Sigmoid colon (tissue), 7 donors: ENCODE results near the gene MAP1LC3C. TPM values are rescaled to one million over a fixed set of nuclear protein-coding genes. Genes with fewer than 3 reads are reported as not detected.

Experiments
- DNase-seq: peaks from one replicate; pipeline ENCODE4 v3.0.0-alpha.2; 2019
- H3K27ac ChIP-seq, 4 donors: fragments of 200-600 bp; sonication (generic); one replicate each; pipeline ENCODE4 v1.5.1; 2016 to 2019; ENCODE audit warnings: mild to moderate bottlenecking in 1 of 4
- H3K27me3 ChIP-seq, 3 donors: fragments of 200-600 bp; sonication (generic); one replicate each; pipeline ENCODE4 v1.5.1; 2019; ENCODE audit warnings: mild to moderate bottlenecking in 1 of 3
- H3K36me3 ChIP-seq, 4 donors: fragments of 200-600 bp; sonication (generic); one replicate each; pipeline ENCODE4 v1.5.1; 2016 to 2019
- H3K4me1 ChIP-seq, 4 donors: fragments of 200-600 bp; sonication (generic); one replicate each; pipeline ENCODE4 v1.5.1; 2017 to 2019
- H3K4me3 ChIP-seq, 4 donors: fragments of 200-600 bp; sonication (generic); one replicate each; pipeline ENCODE4 v1.5.1; 2017 to 2019; ENCODE audit warnings: mild to moderate bottlenecking in 2 of 4, moderate library complexity in 1 of 4
- H3K9me3 ChIP-seq, 4 donors: fragments of 200-600 bp in 3 of 4; sonication (generic) in 3 of 4; one replicate each; pipeline versions ENCODE4 v1.5.1 to v1.6.1; 2013 to 2019
- EP300 ChIP-seq, 4 donors: sonication (generic); formaldehyde crosslinking; IDR thresholded peaks; one replicate each; pipeline ENCODE4 v1.6.1; 2017; ENCODE audit warnings: antibody characterized with exemption in 4 of 4
- POLR2A ChIP-seq, 2 donors: fragments of 450-650 bp; IDR thresholded peaks; one replicate each; pipeline ENCODE4 v1.6.1; 2016; ENCODE audit warnings: antibody characterized with exemption in 2 of 2, mild to moderate bottlenecking in 2 of 2, moderate library complexity in 2 of 2
- POLR2AphosphoS5 ChIP-seq, 4 donors: sonication (generic); formaldehyde crosslinking; IDR thresholded peaks; one replicate each; pipeline ENCODE4 v1.6.1; 2017; ENCODE audit warnings: antibody characterized with exemption in 4 of 4
- WGBS, 2 donors: extraction: QIAGEN DNeasy Blood & Tissue Kit; methylation state at CpG; one replicate each; pipeline ENCODE4 v1.1.7; 2013; 5-methylcytosine and 5-hydroxymethylcytosine counted together
- intact Hi-C: fragments of 100-400 bp; cut with DNase I; formaldehyde crosslinking; loops from one replicate; pipeline ENCODE4 v1.15.1; 2023
- polyA plus RNA-seq, 3 donors: library from polyadenylated mRNA; stranded (reverse); fragments of 200-250 nt; gene quantifications; one replicate each; pipeline ENCODE4 v1.2.3, GENCODE V29; 2013
- total RNA-seq, 4 donors: library from RNA; depleted of rRNA; stranded (reverse); fragments of >200 nt; gene quantifications; one replicate each; pipeline ENCODE4 v1.1.0, GENCODE V29; 2016
- TF ChIP-seq, protein P1 (sequence below), 4 experiments: fragments of 450-650 bp in 3 of 4; fragments of 200-600 bp in 1 of 4; IDR thresholded peaks; one replicate each; pipeline ENCODE4 v1.5.1; 2016 to 2019; ENCODE audit warnings: antibody characterized with exemption in 4 of 4, mild to moderate bottlenecking in 3 of 4, moderate library complexity in 2 of 4
- donor health status: healthy with polysubstance abuse.
- donor health status: Bipolar disorder and iron deficiency.
- donor health status: healthy.

The MAP1LC3C gene
- total RNA-seq (1 to 10 TPM in 3 of 4 donors, not detected in 1; 4.2 to 8.1 (median 5.0) TPM), polyA plus RNA-seq (1 to 10 TPM in 2 of 3 donors, not detected in 1; 1.3 to 6.0 TPM)

DNA sequence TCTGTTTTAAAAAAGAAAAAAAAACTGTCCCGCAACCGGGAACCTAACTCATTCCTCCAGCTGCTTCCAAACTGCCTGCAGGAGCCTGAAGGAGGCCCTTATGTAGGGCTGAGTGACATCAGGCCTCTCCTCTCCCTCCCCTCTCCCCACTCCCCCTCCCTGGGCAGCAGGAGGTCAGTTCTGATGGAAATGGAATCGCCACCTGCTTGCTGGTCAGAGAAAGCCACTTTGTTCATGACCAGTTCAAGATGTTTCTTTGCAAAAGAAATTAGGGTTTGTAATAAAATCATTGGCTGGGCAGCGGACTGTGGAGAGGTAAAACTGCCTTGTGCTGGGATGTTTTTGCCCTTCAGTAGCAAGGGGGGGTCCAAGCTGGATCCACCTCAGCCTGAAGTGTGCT, at the start of gene MAP1LC3C:
Gene MAP1LC3C (minus strand): TSS at position 73 of the 400 bp plus-strand sequence. CDS start 90 bp downstream, outside the sequence.
- Histone ChIP-seq H3K36me3 (no peaks in the 10 kb centered on the region), H3K27ac (peak within 1 kb of the TSS in 2 of 4 donors; percentile 3 to 58), H3K9me3 (no peaks in the 10 kb centered on the region), H3K4me1 (peaks cover 0 to 5% (median 0%) of the 10 kb centered on the region in 4 donors), H3K4me3 (peak within 1 kb of the TSS in 3 of 4 donors; percentile 19 to 34 (median 22)), H3K27me3 (no peaks in the 10 kb centered on the region)
- intact Hi-C loops = no loop called here
- no peak for DNase-seq
- WGBS, 2 donors = 45 to 49% methylated on average over 4 of the region's 4 CpGs
- no peak for TF ChIP-seq EP300 (IDR thresholded peaks at IDR 0.05)
- TF ChIP-seq, protein P1, sequence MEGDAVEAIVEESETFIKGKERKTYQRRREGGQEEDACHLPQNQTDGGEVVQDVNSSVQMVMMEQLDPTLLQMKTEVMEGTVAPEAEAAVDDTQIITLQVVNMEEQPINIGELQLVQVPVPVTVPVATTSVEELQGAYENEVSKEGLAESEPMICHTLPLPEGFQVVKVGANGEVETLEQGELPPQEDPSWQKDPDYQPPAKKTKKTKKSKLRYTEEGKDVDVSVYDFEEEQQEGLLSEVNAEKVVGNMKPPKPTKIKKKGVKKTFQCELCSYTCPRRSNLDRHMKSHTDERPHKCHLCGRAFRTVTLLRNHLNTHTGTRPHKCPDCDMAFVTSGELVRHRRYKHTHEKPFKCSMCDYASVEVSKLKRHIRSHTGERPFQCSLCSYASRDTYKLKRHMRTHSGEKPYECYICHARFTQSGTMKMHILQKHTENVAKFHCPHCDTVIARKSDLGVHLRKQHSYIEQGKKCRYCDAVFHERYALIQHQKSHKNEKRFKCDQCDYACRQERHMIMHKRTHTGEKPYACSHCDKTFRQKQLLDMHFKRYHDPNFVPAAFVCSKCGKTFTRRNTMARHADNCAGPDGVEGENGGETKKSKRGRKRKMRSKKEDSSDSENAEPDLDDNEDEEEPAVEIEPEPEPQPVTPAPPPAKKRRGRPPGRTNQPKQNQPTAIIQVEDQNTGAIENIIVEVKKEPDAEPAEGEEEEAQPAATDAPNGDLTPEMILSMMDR (IDR thresholded peaks at IDR 0.05) = no peak

DNA sequence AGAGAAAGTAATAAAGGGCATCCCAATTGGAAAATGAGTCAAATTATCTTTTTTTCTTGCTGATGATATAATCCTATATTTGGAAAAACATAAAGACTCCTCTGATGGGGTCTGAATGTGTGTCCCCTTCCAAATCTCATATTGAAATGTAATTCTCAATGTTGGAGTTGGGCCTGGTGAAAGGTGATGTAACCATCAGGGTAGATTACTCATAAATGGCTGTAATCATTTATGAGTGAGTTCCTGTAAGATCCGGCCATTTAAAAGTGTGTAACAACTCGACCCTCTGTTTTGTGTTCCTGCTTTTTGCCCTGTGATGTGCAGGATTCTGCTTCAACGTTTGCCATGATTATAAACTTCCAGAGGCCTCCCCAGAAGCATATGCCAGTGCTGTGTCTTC, 44.3 kb upstream of the MAP1LC3C start:
- intact Hi-C loops = no loop called here
- TF ChIP-seq EP300 (IDR thresholded peaks at IDR 0.05) (no peak), POLR2A (IDR thresholded peaks at IDR 0.05) (no peak), POLR2AphosphoS5 (IDR thresholded peaks at IDR 0.05) (no peak)
- TF ChIP-seq, protein P1 (IDR thresholded peaks at IDR 0.05) = no peak
- H3K27me3 ChIP-seq = no peaks in the 10 kb centered on the region
- H3K27ac ChIP-seq = no peak overlapping the region
- peaks cover 0 to 6% (median 0%) of the 10 kb centered on the region in 4 donors for H3K9me3 ChIP-seq
- H3K4me3 ChIP-seq = no peak overlapping the region
- H3K4me1 ChIP-seq = no peaks in the 10 kb centered on the region
- no peak for DNase-seq
- H3K36me3 ChIP-seq = no peaks in the 10 kb centered on the region
- WGBS, 2 donors = 41 to 54% methylated on average over 3 of the region's 3 CpGs

DNA sequence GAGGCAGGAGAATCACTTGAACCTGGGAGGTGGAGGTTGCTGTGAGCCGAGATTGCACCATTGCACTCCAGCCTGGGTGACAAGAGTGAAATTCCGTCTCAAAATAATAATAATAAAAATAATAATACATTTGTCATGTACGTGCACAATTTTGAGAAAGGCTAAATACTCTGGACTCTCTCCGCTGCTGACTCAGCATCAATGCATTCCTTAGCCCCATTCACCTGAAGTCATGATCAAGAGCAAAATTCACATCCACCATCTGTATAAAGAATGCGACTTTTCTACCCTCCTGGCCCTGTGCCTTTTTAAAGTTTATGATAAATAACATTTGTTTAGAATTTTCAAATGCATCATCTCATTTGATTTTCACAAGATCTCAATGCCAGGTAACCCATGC, 35.5 kb upstream of the MAP1LC3C start:
- intact Hi-C loops = no loop called here
- 86 to 94% methylated on average over 5 of the region's 5 CpGs for WGBS, 2 donors
- Histone ChIP-seq H3K4me3 (no peak overlapping the region), H3K9me3 (no peaks in the 10 kb centered on the region), H3K27ac (no peak overlapping the region), H3K27me3 (no peaks in the 10 kb centered on the region), H3K4me1 (no peaks in the 10 kb centered on the region), H3K36me3 (no peaks in the 10 kb centered on the region)
- no peak for DNase-seq
- no peak for TF ChIP-seq POLR2A (IDR thresholded peaks at IDR 0.05)
- no peak for TF ChIP-seq EP300 (IDR thresholded peaks at IDR 0.05)
- TF ChIP-seq POLR2AphosphoS5 (IDR thresholded peaks at IDR 0.05) = no peak
- TF ChIP-seq, protein P1 (IDR thresholded peaks at IDR 0.05) = no peak

DNA sequence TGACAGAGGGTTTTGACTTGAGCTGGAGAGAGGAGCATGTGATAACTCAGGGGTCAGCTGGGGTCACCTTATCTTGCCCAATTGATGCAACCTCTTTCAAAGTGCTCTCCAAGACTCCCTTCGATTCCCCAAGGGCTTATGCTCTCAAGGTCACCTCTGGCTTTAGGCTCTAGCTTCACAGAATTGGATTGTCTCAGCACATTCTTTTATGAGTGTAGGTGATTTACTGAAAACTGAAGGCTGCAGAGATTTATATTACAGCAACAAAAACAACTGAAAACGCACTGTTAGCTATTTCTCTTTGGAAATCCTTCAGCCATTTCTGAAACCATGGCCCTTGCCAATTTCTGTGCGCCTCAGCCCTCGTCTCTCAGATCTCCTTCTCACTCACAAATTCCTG, 34.5 kb upstream of the MAP1LC3C start:
- DNase-seq = no peak
- Histone ChIP-seq H3K4me3 (no peak overlapping the region), H3K4me1 (no peaks in the 10 kb centered on the region), H3K27me3 (no peaks in the 10 kb centered on the region), H3K27ac (no peak overlapping the region), H3K36me3 (no peaks in the 10 kb centered on the region), H3K9me3 (no peaks in the 10 kb centered on the region)
- intact Hi-C loops = no loop called here
- WGBS, 2 donors = 45 to 57% methylated on average over 4 of the region's 4 CpGs
- TF ChIP-seq POLR2AphosphoS5 (IDR thresholded peaks at IDR 0.05) (no peak), EP300 (IDR thresholded peaks at IDR 0.05) (no peak), POLR2A (IDR thresholded peaks at IDR 0.05) (no peak)
- TF ChIP-seq, protein P1 (IDR thresholded peaks at IDR 0.05) = no peak

DNA sequence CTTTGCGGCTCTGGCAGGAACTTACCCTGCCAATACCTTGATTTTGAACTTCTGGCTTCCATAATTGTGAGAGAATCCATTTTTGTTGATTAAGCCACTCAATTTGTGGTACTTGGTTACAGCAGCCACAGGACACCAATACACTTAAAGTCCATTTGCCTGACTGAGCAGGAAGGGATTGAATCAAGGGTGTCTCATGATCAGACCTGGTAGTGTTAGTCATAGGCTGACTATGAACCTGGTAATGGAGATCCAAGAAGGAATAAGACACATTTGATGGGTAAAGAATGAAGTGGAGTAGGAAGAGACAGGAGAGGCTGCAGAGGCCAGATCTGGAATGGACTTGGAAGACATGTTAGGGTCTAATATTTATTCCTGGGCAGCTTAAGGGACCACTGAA, 31.2 kb upstream of the MAP1LC3C start:
- no peak for TF ChIP-seq POLR2A (IDR thresholded peaks at IDR 0.05)
- TF ChIP-seq, protein P1 (IDR thresholded peaks at IDR 0.05) = no peak
- WGBS, 2 donors = 92 to 93% methylated on average over 1 of the region's 1 CpG
- Histone ChIP-seq H3K4me3 (no peak overlapping the region), H3K4me1 (no peaks in the 10 kb centered on the region), H3K27ac (no peak overlapping the region), H3K27me3 (no peaks in the 10 kb centered on the region), H3K36me3 (no peaks in the 10 kb centered on the region), H3K9me3 (no peaks in the 10 kb centered on the region)
- intact Hi-C loops = no loop called here
- no peak for DNase-seq
